OCI-LY7 (cell line): ENCODE measurements around the gene NSD1. TPM values are rescaled to one million over a fixed set of nuclear protein-coding genes. Genes with fewer than 3 reads are reported as not detected.

ENCODE experiments used
- BruUV-seq: library from RNA; stranded (reverse); fragments of 400-500 nt; replicated peaks from 2 replicates; lab custom pipeline; 2021; lab: Mats Ljungman, UMichigan
- CTCF ChIA-PET: fragments of 300-600 bp; sonication (Branson Sonifier 250); formaldehyde crosslinking; loops from one replicate; lab custom pipeline; 2022; ENCODE audit warnings: antibody characterized with exemption; ENCODE audit not compliant: unreplicated experiment; lab: Charles Lee
- POLR2A ChIA-PET: fragments of 300-600 bp; sonication (Branson Sonifier 250); formaldehyde crosslinking; loops from one replicate; lab custom pipeline; 2022; ENCODE audit warnings: antibody characterized with exemption; lab: Charles Lee
- DNase-seq: peaks from one replicate; pipeline ENCODE4 v3.0.0-alpha.2; 2015; ENCODE audit warnings: low spot score
- H2AFZ ChIP-seq: fragments of 200-600 bp; sonication (generic), shearing (Covaris generic); 2 replicates; pipeline ENCODE4 v1.6.1; 2014; ENCODE audit warnings: mild to moderate bottlenecking, antibody characterized with exemption, low read length, moderate library complexity
- H3K27ac ChIP-seq: fragments of 200-600 bp; sonication (generic); 2 replicates; pipeline ENCODE4 v1.5.1; 2014; ENCODE audit warnings: mixed run types, low read depth, mild to moderate bottlenecking, moderate library complexity, low read length, inconsistent platforms; ENCODE audit not compliant: poor library complexity, severe bottlenecking
- H3K36me3 ChIP-seq: fragments of 200-600 bp; sonication (generic); 2 replicates; pipeline ENCODE4 v1.6.1; 2014; ENCODE audit warnings: mild to moderate bottlenecking, antibody characterized with exemption, low read length, moderate library complexity, mixed read lengths; ENCODE audit not compliant: insufficient read depth
- H3K4me1 ChIP-seq: fragments of 200-600 bp; sonication (generic); 2 replicates; pipeline ENCODE4 v1.5.1; 2014; ENCODE audit warnings: mild to moderate bottlenecking, low read length; ENCODE audit not compliant: insufficient read depth, poor library complexity, severe bottlenecking
- H3K4me2 ChIP-seq: fragments of 200-600 bp; sonication (generic); 2 replicates; pipeline ENCODE4 v1.6.1; 2014; ENCODE audit warnings: mild to moderate bottlenecking, low read length
- H3K4me3 ChIP-seq: fragments of 200-600 bp; sonication (generic); 2 replicates; pipeline ENCODE4 v1.5.1; 2014; ENCODE audit warnings: mild to moderate bottlenecking, low read depth, low read length; ENCODE audit not compliant: poor library complexity, severe bottlenecking
- H3K79me2 ChIP-seq: fragments of 200-600 bp; sonication (generic); 2 replicates; pipeline ENCODE4 v1.6.1; 2016; ENCODE audit warnings: low read depth, mild to moderate bottlenecking, low read length, moderate library complexity, mixed read lengths; ENCODE audit not compliant: insufficient read depth
- H3K9me2 ChIP-seq: fragments of 200-600 bp; sonication (generic); 2 replicates; pipeline ENCODE4 v1.6.1; 2016; ENCODE audit warnings: mild to moderate bottlenecking, low read length, mixed read lengths; ENCODE audit not compliant: insufficient read depth
- H3K9me3 ChIP-seq: fragments of 200-600 bp; sonication (generic); 2 replicates; pipeline ENCODE4 v1.6.1; 2014; ENCODE audit warnings: mild to moderate bottlenecking, mixed run types, low read length, mixed read lengths
- H4K20me1 ChIP-seq: fragments of 200-600 bp; sonication (generic); 2 replicates; pipeline ENCODE4 v1.6.1; 2014; ENCODE audit warnings: mild to moderate bottlenecking, antibody characterized with exemption, low read length, moderate library complexity, mixed read lengths; ENCODE audit not compliant: insufficient read depth
- EZH2phosphoT487 ChIP-seq: fragments of 200-600 bp; sonication (generic); IDR thresholded peaks from 2 replicates; pipeline ENCODE4 v1.6.1; 2018; ENCODE audit warnings: low read depth, borderline replicate concordance, mild to moderate bottlenecking, mixed run types, antibody characterized with exemption, low read length, moderate library complexity, mixed read lengths
- intact Hi-C: fragments of 100-400 bp; cut with micrococcal nuclease; formaldehyde crosslinking; loops from one replicate; pipeline ENCODE4 v1.10.0; 2022; ENCODE audit not compliant: unreplicated experiment
- total RNA-seq, 2 experiments: library from RNA; depleted of rRNA in 1 of 2; stranded (reverse); fragments of >200 nt in 1 of 2; shearing (Covaris generic) in 1 of 2; gene quantifications; 2 replicates each; pipeline ENCODE4 v1.2.3, GENCODE V29; 2014 to 2022
- TF ChIP-seq, protein P1 (sequence below): fragments of 200-600 bp; sonication (generic); conservative IDR thresholded peaks from 2 replicates; pipeline ENCODE4 v1.5.1; 2014; ENCODE audit warnings: mild to moderate bottlenecking, antibody characterized with exemption, low read length, moderate library complexity, mixed read lengths

Gene NSD1
- total RNA-seq, 2 experiments from 2014 or later, result 64.3 to 142 TPM

- H4K20me1 ChIP-seq, result no peaks in the 10 kb centered on the region
- DNase-seq, result no peak
- H3K36me3 ChIP-seq, result peaks cover 68% of the 10 kb centered on the region
- H3K4me1 ChIP-seq, result peaks cover 26% of the 10 kb centered on the region
- POLR2A ChIA-PET, result interaction anchor here (0.7 kb wide), 1 partner anchor 35 kb away, joined by 3 read pairs; no protein-coding TSS in a partner anchor
- no TSS peak for BruUV-seq
- intact Hi-C loops, result no loop called here
- H3K79me2 ChIP-seq, result peaks cover 83% of the 10 kb centered on the region
- H2AFZ ChIP-seq, result no peak overlapping the region
- CTCF ChIA-PET, result no interaction called here
- no peak overlapping the region for H3K4me2 ChIP-seq
- no peaks in the 10 kb centered on the region for H3K9me3 ChIP-seq
- TF ChIP-seq, protein P1, sequence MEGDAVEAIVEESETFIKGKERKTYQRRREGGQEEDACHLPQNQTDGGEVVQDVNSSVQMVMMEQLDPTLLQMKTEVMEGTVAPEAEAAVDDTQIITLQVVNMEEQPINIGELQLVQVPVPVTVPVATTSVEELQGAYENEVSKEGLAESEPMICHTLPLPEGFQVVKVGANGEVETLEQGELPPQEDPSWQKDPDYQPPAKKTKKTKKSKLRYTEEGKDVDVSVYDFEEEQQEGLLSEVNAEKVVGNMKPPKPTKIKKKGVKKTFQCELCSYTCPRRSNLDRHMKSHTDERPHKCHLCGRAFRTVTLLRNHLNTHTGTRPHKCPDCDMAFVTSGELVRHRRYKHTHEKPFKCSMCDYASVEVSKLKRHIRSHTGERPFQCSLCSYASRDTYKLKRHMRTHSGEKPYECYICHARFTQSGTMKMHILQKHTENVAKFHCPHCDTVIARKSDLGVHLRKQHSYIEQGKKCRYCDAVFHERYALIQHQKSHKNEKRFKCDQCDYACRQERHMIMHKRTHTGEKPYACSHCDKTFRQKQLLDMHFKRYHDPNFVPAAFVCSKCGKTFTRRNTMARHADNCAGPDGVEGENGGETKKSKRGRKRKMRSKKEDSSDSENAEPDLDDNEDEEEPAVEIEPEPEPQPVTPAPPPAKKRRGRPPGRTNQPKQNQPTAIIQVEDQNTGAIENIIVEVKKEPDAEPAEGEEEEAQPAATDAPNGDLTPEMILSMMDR, result no peak
- no peak for TF ChIP-seq EZH2phosphoT487
- H3K4me3 ChIP-seq, result no peak overlapping the region
- no peak overlapping the region for H3K27ac ChIP-seq
- no peaks in the 10 kb centered on the region for H3K9me2 ChIP-seq
Measured at GRCh38 chr5:177169271-177169670, 35.7 kb downstream of the NSD1 start.

DNA sequence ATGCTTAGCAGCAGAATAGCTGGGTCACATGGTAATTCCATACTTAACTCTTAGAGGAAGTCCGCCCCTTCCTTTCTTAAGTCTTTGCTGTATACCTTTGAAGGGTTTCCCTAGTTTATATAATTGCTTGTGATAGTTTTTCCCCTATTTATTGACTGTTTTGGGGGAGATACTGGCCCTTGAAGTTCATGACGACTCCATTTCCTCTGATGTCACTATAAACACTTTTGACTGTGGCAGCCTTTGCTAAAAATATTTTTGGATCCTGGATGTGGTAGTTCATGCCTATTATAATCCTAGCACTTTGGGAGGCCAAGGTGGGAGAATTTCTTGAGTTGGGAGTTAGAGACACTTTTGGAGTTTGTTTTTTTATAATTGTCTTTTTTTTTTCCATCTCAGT lies 38.4 kb downstream of the NSD1 start:
- ChIA-PET CTCF (no interaction called here), POLR2A (no interaction called here)
- Histone ChIP-seq H3K9me3 (no peaks in the 10 kb centered on the region), H2AFZ (no peak overlapping the region), H3K9me2 (no peaks in the 10 kb centered on the region), H3K27ac (peak overlapping the region; percentile 16), H3K4me1 (peaks cover 47% of the 10 kb centered on the region), H4K20me1 (no peaks in the 10 kb centered on the region), H3K36me3 (peaks cover 47% of the 10 kb centered on the region), H3K4me2 (peak overlapping the region; percentile 38), H3K4me3 (no peak overlapping the region), H3K79me2 (peaks cover 84% of the 10 kb centered on the region)
- BruUV-seq, result no TSS peak
- TF ChIP-seq, protein P1, result no peak
- no peak for TF ChIP-seq EZH2phosphoT487
- intact Hi-C loops, result no loop called here
- no peak for DNase-seq

DNA sequence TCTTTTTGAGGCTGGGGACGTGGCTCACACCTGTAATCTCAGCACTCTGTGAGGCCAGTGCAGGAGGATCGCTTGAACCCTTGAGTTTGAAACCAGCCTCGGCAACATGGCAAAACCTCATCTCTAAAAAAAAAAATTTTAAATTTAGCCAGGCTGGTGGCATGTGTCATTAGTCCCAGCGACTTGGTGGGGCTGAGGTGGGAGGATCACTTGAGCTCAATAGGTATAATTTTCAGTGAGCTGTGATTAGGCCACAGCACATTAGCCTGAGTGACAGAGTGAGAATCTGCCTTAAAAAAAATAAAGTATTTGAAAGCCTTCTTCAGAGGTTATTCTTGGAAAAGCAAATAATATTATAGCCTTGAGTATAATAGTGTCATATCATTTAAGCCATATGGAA lies 41.8 kb downstream of the NSD1 start:
- no TSS peak for BruUV-seq
- Histone ChIP-seq H3K27ac (peak overlapping the region; percentile 71), H3K9me2 (no peaks in the 10 kb centered on the region), H3K4me2 (peak overlapping the region; percentile 75), H3K9me3 (no peaks in the 10 kb centered on the region), H2AFZ (no peak overlapping the region), H3K36me3 (peaks cover 23% of the 10 kb centered on the region; the same call in 1 of the 2 replicates), H3K4me3 (peak overlapping the region; percentile 11), H3K79me2 (peaks cover 91% of the 10 kb centered on the region), H4K20me1 (no peaks in the 10 kb centered on the region), H3K4me1 (peaks cover 70% of the 10 kb centered on the region)
- TF ChIP-seq, protein P1, result no peak
- POLR2A ChIA-PET, result interaction anchor here (0.7 to 1.9 kb wide), 3 partner anchors 39 to 314 kb away, joined by 3 to 11 read pairs (median 4); no protein-coding TSS in a partner anchor
- intact Hi-C loops, result loop anchor here (5.0 kb wide), 2 partner anchors 53 to 127 kb away; partner anchors contain the start of genes PRELID1 and RAB24
- DNase-seq, result no peak
- CTCF ChIA-PET, result no interaction called here
